Embryonic facial prominence (tissue), 1 donor: ENCODE measurements around the gene SAMD14.

ENCODE experiments used
- DNase-seq: peaks from one replicate; pipeline ENCODE4 v3.0.0-alpha.2; 2016; ENCODE audit errors: extremely low spot score

The SAMD14 gene

GRCh38 chr17:50113624-50114320 lies 16.2 kb downstream of the SAMD14 start:
- DNase-seq, result no peak

GRCh38 chr17:50112694-50113093 lies 17.3 kb downstream of the SAMD14 start:
- DNase-seq, result no peak

GRCh38 chr17:50111673-50112655 lies 18.0 kb downstream of the SAMD14 start:
- DNase-seq, result no peak

GRCh38 chr17:50110591-50111349 lies 19.2 kb downstream of the SAMD14 start:
- DNase-seq, result no peak

- DNase-seq, result no peak
These were observed 20.2 kb downstream of the SAMD14 start for GRCh38 chr17:50109785-50110184.

GRCh38 chr17:50109207-50109606 lies 20.8 kb downstream of the SAMD14 start:
- no peak for DNase-seq

- no peak for DNase-seq
These were observed 21.4 kb downstream of the SAMD14 start for GRCh38 chr17:50108556-50108955.

- DNase-seq, result no peak
These were observed 22.1 kb downstream of the SAMD14 start for GRCh38 chr17:50107790-50108414.

GRCh38 chr17:50106393-50107131 lies 23.4 kb downstream of the SAMD14 start:
- DNase-seq, result no peak

GRCh38 chr17:50105811-50106210 lies 24.1 kb downstream of the SAMD14 start:
- no peak for DNase-seq

- DNase-seq, result no peak
These were observed 26.0 kb downstream of the SAMD14 start for GRCh38 chr17:50103941-50104340.

- DNase-seq, result no peak
These were observed 26.7 kb downstream of the SAMD14 start for GRCh38 chr17:50103252-50103651.

GRCh38 chr17:50102164-50102991 lies 27.6 kb downstream of the SAMD14 start:
- DNase-seq, result no peak

GRCh38 chr17:50101346-50102163 lies 28.4 kb downstream of the SAMD14 start:
- peak; percentile 38 for DNase-seq

GRCh38 chr17:50100921-50101345 lies 29.0 kb downstream of the SAMD14 start:
- no peak for DNase-seq

GRCh38 chr17:50100480-50100883 lies 29.5 kb downstream of the SAMD14 start:
- DNase-seq, result no peak

- DNase-seq, result no peak
These were observed 31.0 kb downstream of the SAMD14 start for GRCh38 chr17:50099003-50099402.

GRCh38 chr17:50098583-50098982 lies 31.4 kb downstream of the SAMD14 start:
- no peak for DNase-seq

GRCh38 chr17:50097926-50098325 lies 32.0 kb downstream of the SAMD14 start:
- DNase-seq, result no peak
